Right forelimb (tissue), 1 donor: ENCODE measurements around the gene SPTBN2.
"Not testable (repeated sequence)": the region's sequence is repeated elsewhere in the genome, so short reads cannot be mapped to it uniquely, and the experiment has no call there.

Experiments used
- DNase-seq: peaks from one replicate; pipeline ENCODE4 v3.0.0-alpha.2; 2018

The SPTBN2 gene

GRCh38 chr11:66728693-66729385 is at the start of gene SPTBN2:
Gene SPTBN2, minus strand, starts transcription at chr11:66729216. Its CDS starts 7,976 bp downstream, at chr11:66721240.
- DNase-seq, result no peak

- DNase-seq, result no peak
Observed at GRCh38 chr11:66768818-66769217, 39.8 kb upstream of the SPTBN2 start.

GRCh38 chr11:66768088-66768521 is 39.1 kb upstream of the SPTBN2 start:
- DNase-seq, result no peak

GRCh38 chr11:66767666-66768065 is 38.6 kb upstream of the SPTBN2 start:
- DNase-seq, result no peak

GRCh38 chr11:66766681-66767080 is 37.7 kb upstream of the SPTBN2 start:
- no peak for DNase-seq

GRCh38 chr11:66762088-66762487 is 33.1 kb upstream of the SPTBN2 start:
- DNase-seq, result no peak

GRCh38 chr11:66752148-66752547 is 23.1 kb upstream of the SPTBN2 start:
- no peak for DNase-seq

- DNase-seq, result no peak
Observed at GRCh38 chr11:66749091-66749490, 20.1 kb upstream of the SPTBN2 start.

GRCh38 chr11:66747480-66747879 is 18.5 kb upstream of the SPTBN2 start:
- no peak for DNase-seq

- DNase-seq, result no peak
Observed at GRCh38 chr11:66745356-66746235, 16.6 kb upstream of the SPTBN2 start.

GRCh38 chr11:66744485-66745355 is 15.7 kb upstream of the SPTBN2 start:
- peak; percentile 92 for DNase-seq

- no peak for DNase-seq
Observed at GRCh38 chr11:66743271-66743968, 14.4 kb upstream of the SPTBN2 start.

GRCh38 chr11:66741153-66741552 is 12.1 kb upstream of the SPTBN2 start:
- no peak for DNase-seq

- no peak for DNase-seq
Observed at GRCh38 chr11:66739983-66740382, 11.0 kb upstream of the SPTBN2 start.

- DNase-seq, result no peak
Observed at GRCh38 chr11:66734215-66734614, 5.2 kb upstream of the SPTBN2 start.

- no peak for DNase-seq
Observed at GRCh38 chr11:66729447-66729846, 431 bp upstream of the SPTBN2 start.

GRCh38 chr11:66728038-66728692 is 851 bp downstream of the SPTBN2 start:
- no peak for DNase-seq

GRCh38 chr11:66727282-66728037 is 1.6 kb downstream of the SPTBN2 start:
- DNase-seq, result no peak

GRCh38 chr11:66725647-66726046 is 3.4 kb downstream of the SPTBN2 start:
- no peak for DNase-seq

- DNase-seq, result no peak
Observed at GRCh38 chr11:66725114-66725513, 3.9 kb downstream of the SPTBN2 start.

GRCh38 chr11:66724167-66724566 is 4.8 kb downstream of the SPTBN2 start:
- DNase-seq, result not testable (repeated sequence)
